ENCODE measurements around the gene SAMD4B.
"Not testable (repeated sequence)": the region's sequence is repeated elsewhere in the genome, so short reads cannot be mapped to it uniquely, and the experiment has no call there.

SAMD4B gene

DNA sequence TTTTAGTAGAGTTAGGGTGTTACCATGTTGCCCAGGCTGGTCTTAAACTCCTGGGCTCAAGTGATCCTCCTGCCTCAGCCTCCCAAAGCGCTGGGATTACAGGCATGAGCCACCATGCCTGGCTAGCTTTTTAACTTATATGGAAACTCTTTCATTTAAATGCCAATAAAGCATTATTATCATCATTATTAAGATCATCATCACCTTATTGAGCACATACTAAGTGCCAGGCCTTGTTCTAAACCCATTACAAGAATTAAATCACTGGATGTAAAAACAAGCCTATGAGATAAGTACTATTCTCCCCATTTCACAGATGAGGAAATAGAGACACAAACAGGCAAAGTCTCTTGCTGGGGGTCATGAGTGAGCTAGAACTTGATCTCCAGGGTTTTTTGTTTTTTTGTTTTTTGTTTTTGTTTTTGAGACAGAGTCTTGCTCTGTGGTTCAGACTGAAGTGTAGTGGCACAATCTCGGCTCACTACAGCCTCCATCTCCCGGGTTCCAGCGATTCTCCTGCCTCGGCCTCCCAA is 7.7 kb upstream of the SAMD4B start:
- peak overlapping the region; percentile 100 for H3K27ac ChIP-seq
- H3K9me3 ChIP-seq, result peaks cover 3% of the 10 kb centered on the region
- H3K27me3 ChIP-seq, result no peaks in the 10 kb centered on the region
- H3K4me3 ChIP-seq (ENCODE audit: low read depth in 1 of 2, low read length in 1 of 2), result peak overlapping the region; percentile 90 to 96
- H3K4me1 ChIP-seq (ENCODE audit: control insufficient read depth in 1 of 2, insufficient read depth in 1 of 2, low read depth in 1 of 2, low read length in 1 of 2), result peaks cover 79 to 86% of the 10 kb centered on the region in 2 experiments
- H3K36me3 ChIP-seq, result peaks cover 36% of the 10 kb centered on the region
- TF ChIP-seq, protein P1, sequence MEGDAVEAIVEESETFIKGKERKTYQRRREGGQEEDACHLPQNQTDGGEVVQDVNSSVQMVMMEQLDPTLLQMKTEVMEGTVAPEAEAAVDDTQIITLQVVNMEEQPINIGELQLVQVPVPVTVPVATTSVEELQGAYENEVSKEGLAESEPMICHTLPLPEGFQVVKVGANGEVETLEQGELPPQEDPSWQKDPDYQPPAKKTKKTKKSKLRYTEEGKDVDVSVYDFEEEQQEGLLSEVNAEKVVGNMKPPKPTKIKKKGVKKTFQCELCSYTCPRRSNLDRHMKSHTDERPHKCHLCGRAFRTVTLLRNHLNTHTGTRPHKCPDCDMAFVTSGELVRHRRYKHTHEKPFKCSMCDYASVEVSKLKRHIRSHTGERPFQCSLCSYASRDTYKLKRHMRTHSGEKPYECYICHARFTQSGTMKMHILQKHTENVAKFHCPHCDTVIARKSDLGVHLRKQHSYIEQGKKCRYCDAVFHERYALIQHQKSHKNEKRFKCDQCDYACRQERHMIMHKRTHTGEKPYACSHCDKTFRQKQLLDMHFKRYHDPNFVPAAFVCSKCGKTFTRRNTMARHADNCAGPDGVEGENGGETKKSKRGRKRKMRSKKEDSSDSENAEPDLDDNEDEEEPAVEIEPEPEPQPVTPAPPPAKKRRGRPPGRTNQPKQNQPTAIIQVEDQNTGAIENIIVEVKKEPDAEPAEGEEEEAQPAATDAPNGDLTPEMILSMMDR (IDR thresholded peaks at IDR 0.05), result no peak

- TF ChIP-seq, protein P1 (IDR thresholded peaks at IDR 0.05), result no peak
- Histone ChIP-seq H3K27ac (peak overlapping the region; percentile 100), H3K4me3 (ENCODE audit: low read depth in 1 of 2, low read length in 1 of 2) (peak overlapping the region; percentile 90 to 96), H3K4me1 (ENCODE audit: control insufficient read depth in 1 of 2, insufficient read depth in 1 of 2, low read depth in 1 of 2, low read length in 1 of 2) (peaks cover 79 to 86% of the 10 kb centered on the region in 2 experiments), H3K9me3 (peaks cover 3% of the 10 kb centered on the region), H3K27me3 (no peaks in the 10 kb centered on the region), H3K36me3 (peaks cover 29% of the 10 kb centered on the region)
Measured at GRCh38 chr19:39335168-39335548, 7.1 kb upstream of the SAMD4B start.

DNA sequence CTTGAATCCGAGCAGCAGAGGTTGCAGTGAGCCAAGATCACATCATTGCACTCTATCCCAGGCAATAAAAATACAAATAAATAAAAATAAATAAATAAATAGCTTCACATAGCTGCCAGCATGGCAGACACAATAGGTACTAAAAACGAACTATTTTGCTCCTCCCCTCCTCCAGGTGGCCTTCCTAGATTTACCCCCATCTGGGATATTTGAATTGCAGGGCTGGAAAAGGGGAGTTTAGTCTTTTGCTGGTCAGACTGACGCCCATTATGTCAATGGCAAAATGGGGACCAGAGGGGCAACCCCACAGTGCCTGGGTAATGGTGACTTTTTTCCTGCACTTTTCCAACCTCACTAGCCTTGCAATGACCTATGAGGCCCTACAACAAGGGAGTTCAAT is 5.7 kb upstream of the SAMD4B start:
- Histone ChIP-seq H3K4me1 (ENCODE audit: control insufficient read depth in 1 of 2, insufficient read depth in 1 of 2, low read depth in 1 of 2, low read length in 1 of 2) (peaks cover 76 to 81% of the 10 kb centered on the region in 2 experiments), H3K27ac (peak overlapping the region; percentile 100), H3K36me3 (peaks cover 16% of the 10 kb centered on the region), H3K9me3 (no peaks in the 10 kb centered on the region), H3K4me3 (ENCODE audit: low read depth in 1 of 2, low read length in 1 of 2) (peak overlapping the region; percentile 90 to 96), H3K27me3 (no peaks in the 10 kb centered on the region)
- TF ChIP-seq, protein P1 (IDR thresholded peaks at IDR 0.05), result no peak

GRCh38 chr19:39339674-39340073 is 2.5 kb upstream of the SAMD4B start:
- Histone ChIP-seq H3K36me3 (no peaks in the 10 kb centered on the region), H3K4me1 (ENCODE audit: control insufficient read depth in 1 of 2, insufficient read depth in 1 of 2, low read depth in 1 of 2, low read length in 1 of 2) (peaks cover 59 to 61% of the 10 kb centered on the region in 2 experiments), H3K27ac (peak overlapping the region; percentile 100), H3K27me3 (no peaks in the 10 kb centered on the region), H3K4me3 (ENCODE audit: low read depth in 1 of 2, low read length in 1 of 2) (peak overlapping the region; percentile 90 to 100), H3K9me3 (no peaks in the 10 kb centered on the region)
- TF ChIP-seq, protein P1 (IDR thresholded peaks at IDR 0.05), result no peak

DNA sequence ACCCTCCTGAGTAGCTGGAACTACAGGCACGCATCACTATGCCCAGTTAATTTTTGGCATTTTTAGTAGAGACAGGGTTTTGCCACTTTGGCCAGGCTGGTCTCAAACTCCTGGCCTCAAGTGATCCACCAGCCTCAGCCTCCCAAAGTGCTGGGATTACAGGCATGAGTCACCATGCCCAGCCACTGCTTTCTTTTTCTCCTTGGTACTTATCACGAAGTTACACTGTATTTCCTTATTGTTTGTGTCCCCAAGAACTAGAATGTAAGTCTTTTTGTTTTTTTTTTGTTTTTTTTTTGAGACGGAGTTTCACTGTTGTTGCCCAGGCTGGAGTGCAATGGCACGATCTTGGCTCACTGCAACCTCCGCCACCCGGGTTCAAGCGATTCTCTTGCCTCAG is 2.1 kb upstream of the SAMD4B start:
- not testable (repeated sequence) for H3K27me3 ChIP-seq, H3K9me3 ChIP-seq, H3K36me3 ChIP-seq
- peak overlapping the region; percentile 100 for H3K27ac ChIP-seq
- peak overlapping the region; percentile 90 to 100 for H3K4me3 ChIP-seq (ENCODE audit: low read depth in 1 of 2, low read length in 1 of 2)
- H3K4me1 ChIP-seq (ENCODE audit: control insufficient read depth in 1 of 2, insufficient read depth in 1 of 2, low read depth in 1 of 2, low read length in 1 of 2), result peaks cover 59 to 61% of the 10 kb centered on the region in 2 experiments

- Histone ChIP-seq H3K36me3 (peaks cover 1% of the 10 kb centered on the region), H3K27ac (peak overlapping the region; percentile 100), H3K4me3 (ENCODE audit: low read depth in 1 of 2, low read length in 1 of 2) (peak overlapping the region; percentile 90 to 100), H3K27me3 (no peaks in the 10 kb centered on the region), H3K9me3 (no peaks in the 10 kb centered on the region), H3K4me1 (ENCODE audit: control insufficient read depth in 1 of 2, insufficient read depth in 1 of 2, low read depth in 1 of 2, low read length in 1 of 2) (peaks cover 55 to 58% of the 10 kb centered on the region in 2 experiments)
- TF ChIP-seq, protein P1 (IDR thresholded peaks at IDR 0.05), result no peak
Measured at GRCh38 chr19:39341129-39341718, 997 bp upstream of the SAMD4B start.
